NCI-H226 (cell line): ENCODE data around the gene PLCL2.
"Not testable (repeated sequence)": the region's sequence is repeated elsewhere in the genome, so short reads cannot be mapped to it uniquely, and the experiment has no call there.

Source experiments
- DNase-seq: peaks from one replicate; pipeline ENCODE4 v3.0.0-alpha.2; 2015

The PLCL2 gene

GRCh38 chr3:16979769-16980515, 95.2 kb downstream of the PLCL2 start:
- DNase-seq = not testable (repeated sequence)

- not testable (repeated sequence) for DNase-seq
Measured at GRCh38 chr3:16980526-16980925, 95.8 kb downstream of the PLCL2 start.

- DNase-seq = no peak
Measured at GRCh38 chr3:16982460-16982859, 97.7 kb downstream of the PLCL2 start.

- no peak for DNase-seq
Measured at GRCh38 chr3:16985608-16986007, 100.9 kb downstream of the PLCL2 start.

GRCh38 chr3:16987141-16987540, 102.4 kb downstream of the PLCL2 start:
- no peak for DNase-seq

- DNase-seq = no peak
Measured at GRCh38 chr3:16990163-16990562, 105.4 kb downstream of the PLCL2 start.

GRCh38 chr3:16992198-16992597, 107.4 kb downstream of the PLCL2 start:
- no peak for DNase-seq

GRCh38 chr3:16993227-16993626, 108.5 kb downstream of the PLCL2 start:
- peak; percentile 41 for DNase-seq

GRCh38 chr3:16994854-16995525, 110.2 kb downstream of the PLCL2 start:
- DNase-seq = no peak

GRCh38 chr3:16995601-16996000, 110.8 kb downstream of the PLCL2 start:
- DNase-seq = no peak

- no peak for DNase-seq
Measured at GRCh38 chr3:16998236-16998923, 113.6 kb downstream of the PLCL2 start.

GRCh38 chr3:16999161-16999560, 114.4 kb downstream of the PLCL2 start:
- no peak for DNase-seq

- no peak for DNase-seq
Measured at GRCh38 chr3:16999871-17000270, 115.1 kb downstream of the PLCL2 start.

GRCh38 chr3:17003457-17003856, 118.7 kb downstream of the PLCL2 start:
- no peak for DNase-seq

- peak; percentile 5 for DNase-seq
Measured at GRCh38 chr3:17006132-17006852, 121.5 kb downstream of the PLCL2 start.

- no peak for DNase-seq
Measured at GRCh38 chr3:17007284-17007683, 122.5 kb downstream of the PLCL2 start.

GRCh38 chr3:17009826-17010225, 125.1 kb downstream of the PLCL2 start:
- no peak for DNase-seq

- DNase-seq = no peak
Measured at GRCh38 chr3:17011728-17012338, 127.1 kb downstream of the PLCL2 start.

- DNase-seq = no peak
Measured at GRCh38 chr3:17013050-17013449, 128.3 kb downstream of the PLCL2 start.

GRCh38 chr3:17013571-17013970, 128.8 kb downstream of the PLCL2 start:
- no peak for DNase-seq

- DNase-seq = no peak
Measured at GRCh38 chr3:17014284-17014683, 129.5 kb downstream of the PLCL2 start.

GRCh38 chr3:17014709-17015108, 130.0 kb downstream of the PLCL2 start:
- DNase-seq = no peak

- DNase-seq = no peak
Measured at GRCh38 chr3:17021614-17022013, 136.9 kb downstream of the PLCL2 start.
